Astrocyte of the spinal cord (primary cell): Measurements from ENCODE around the gene ABCC3.
A peak's percentile ranks its signal among the peaks of the same experiment; 100 is the strongest.

Source experiments
- DNase-seq: peaks from one replicate; pipeline ENCODE4 v3.0.0; 2011; ENCODE audit warnings: low read depth, low spot score
- H3K4me3 ChIP-seq: 2 replicates; pipeline ENCODE4 v1.5.1; 2011; ENCODE audit warnings: low read depth, mild to moderate bottlenecking, low read length, moderate library complexity
- CTCF ChIP-seq: IDR thresholded peaks from 2 replicates; pipeline ENCODE4 v1.5.1; 2012; ENCODE audit warnings: low read depth, mild to moderate bottlenecking, low read length, inconsistent platforms
- in situ Hi-C: cut with HindIII; loops from 2 replicates; pipeline ENCODE4 v1.10.0; 2017; ENCODE audit warnings: low sequenced_read_pairs

The ABCC3 gene

GRCh38 chr17:50631908-50632571, 2.6 kb upstream of the ABCC3 start:
- no peak for TF ChIP-seq CTCF
- no peak for DNase-seq
- in situ Hi-C loops: no loop called here
- H3K4me3 ChIP-seq: no peak overlapping the region

DNA sequence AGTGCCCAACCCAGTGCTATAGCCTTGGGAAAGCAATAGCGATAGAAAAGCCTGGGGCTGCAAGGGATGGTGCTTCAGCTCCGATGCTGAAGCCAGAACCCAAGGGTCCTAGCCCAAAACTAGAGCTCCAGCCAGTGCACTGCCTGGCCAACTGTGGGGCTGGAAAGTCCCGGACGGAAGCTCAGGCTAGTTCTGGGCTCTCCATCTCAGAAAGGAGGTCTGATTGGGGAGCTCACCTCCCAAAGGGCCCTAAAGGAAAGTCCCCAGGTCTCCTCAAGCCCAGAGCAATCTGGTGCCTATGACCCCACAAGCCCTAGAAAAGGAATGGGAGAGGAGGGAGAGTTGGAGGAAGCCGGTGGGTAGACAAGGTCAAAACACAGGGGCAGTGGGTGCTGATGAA, 2.0 kb upstream of the ABCC3 start:
- in situ Hi-C loops: no loop called here
- DNase-seq: no peak
- H3K4me3 ChIP-seq: no peak overlapping the region
- no peak for TF ChIP-seq CTCF

GRCh38 chr17:50633683-50634082, 998 bp upstream of the ABCC3 start:
- H3K4me3 ChIP-seq: no peak overlapping the region
- no peak for DNase-seq
- TF ChIP-seq CTCF: no peak
- in situ Hi-C loops: no loop called here

DNA sequence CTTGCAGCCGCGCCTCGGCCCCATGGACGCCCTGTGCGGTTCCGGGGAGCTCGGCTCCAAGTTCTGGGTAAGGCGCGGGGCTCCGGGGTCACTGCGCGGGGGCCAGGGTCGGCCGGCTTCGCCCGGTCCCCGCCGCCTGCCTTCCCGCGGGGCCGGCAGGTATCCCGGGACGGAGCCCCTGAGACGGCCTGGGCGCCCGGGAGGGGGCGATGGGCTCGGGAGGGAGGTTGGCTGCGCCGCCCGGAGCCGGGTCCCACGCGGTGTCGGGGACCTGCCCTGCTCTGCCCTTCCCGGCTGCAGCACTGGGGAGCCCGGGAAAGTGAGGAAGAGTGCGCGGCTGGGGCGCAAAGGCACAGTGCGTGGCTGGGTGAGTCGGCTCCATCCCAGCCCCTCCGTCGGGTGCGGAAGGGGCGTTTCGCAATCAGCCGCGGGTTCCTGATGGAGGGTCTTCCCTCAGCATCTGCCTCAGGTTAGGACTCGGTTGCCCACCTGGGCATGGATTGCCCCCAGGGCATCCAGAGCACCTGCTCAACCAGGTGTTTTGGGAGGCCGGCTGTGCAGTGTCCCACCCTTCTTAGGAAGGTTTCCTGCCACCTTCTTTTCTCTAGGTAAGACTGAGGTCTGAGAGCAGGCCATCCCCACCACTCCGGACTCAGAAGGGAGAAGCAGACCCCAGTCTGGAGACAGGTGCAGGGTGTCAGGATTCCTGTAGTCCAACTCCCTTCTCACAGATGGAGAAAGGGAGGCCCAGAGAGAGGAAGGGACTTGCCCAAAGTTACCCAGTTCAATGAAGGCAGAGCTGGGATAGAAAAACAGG, 442 bp downstream of the ABCC3 start:
- in situ Hi-C loops: no loop called here
- peak overlapping the region; percentile 45 for H3K4me3 ChIP-seq
- no peak for TF ChIP-seq CTCF

GRCh38 chr17:50635732-50635981, 976 bp downstream of the ABCC3 start:
- no peak for DNase-seq
- TF ChIP-seq CTCF: no peak
- H3K4me3 ChIP-seq: peak overlapping the region; percentile 45
- in situ Hi-C loops: no loop called here

More for the DNA sequence above, 442 bp downstream of the ABCC3 start:
- DNase-seq: no peak

- TF ChIP-seq CTCF: no peak
- H3K4me3 ChIP-seq: peak overlapping the region; percentile 45
- in situ Hi-C loops: no loop called here
- no peak for DNase-seq
Measured at GRCh38 chr17:50635982-50636803, 1.5 kb downstream of the ABCC3 start.
